K562 (cell line): Measurements from ENCODE around the gene ZFYVE19. TPM values are rescaled to one million over a fixed set of nuclear protein-coding genes. Genes with fewer than 3 reads are reported as not detected.

Experiments
- polyA plus RNA-seq, 8 experiments: library from polyadenylated mRNA; depleted of rRNA in 4 of 8; stranded (reverse) in 5 of 8; unstranded in 3 of 8; fragments of >200 nt; fragmentation: Nextera tagmentation in 2 of 8; fragmentation: Illumina TruSeq in 1 of 8; extraction: Ambion mirVana in 2 of 8; extraction: Trizol in 1 of 8; gene quantifications; 2 replicates each; pipeline versions ENCODE4 v1.2.1 to v1.2.3, GENCODE V29; 2011 to 2014; ENCODE audit warnings: inconsistent platforms in 1 of 8, missing spikeins in 1 of 8
- small RNA-seq: library from RNA; depleted of rRNA; stranded (forward); fragments of <200 nt; gene quantifications from one replicate; pipeline ENCODE3, GENCODE V24; 2014
- total RNA-seq, 7 experiments: library from RNA; depleted of rRNA in 6 of 7; stranded (reverse); fragments of >200 nt in 6 of 7; fragmentation: Illumina TruSeq in 2 of 7; extraction: Trizol in 2 of 7; gene quantifications; 2 replicates each; pipeline versions ENCODE4 v1.2.1 to v1.2.3, GENCODE V29; 2011 to 2021; ENCODE audit warnings: low replicate concordance in 1 of 7

ZFYVE19 gene
- total and polyA plus RNA-seq, 9 of the 15 experiments (the other 6 are each of a cell fraction or from before 2014, with no cell fraction given), result 1.5 to 36.8 (median 19.9) TPM

Small RNA genes within 50 kb of the gene (small RNA-seq; reads per million reads assigned to genes)
- not detected for gene SUMO2P15

Other genes with a start within 250 kb of the ZFYVE19 start
Only the 7 nearest of the 14 such genes appear.
- gene RMDN3, start 51.8 kb upstream of the ZFYVE19 start, total RNA-seq (2014; rRNA removed), result 25.9 and 33.8 TPM in 2 replicates
- gene RMDN3, start 51.8 kb upstream of the ZFYVE19 start, total RNA-seq (2014; rRNA removed; fragmentation: Illumina TruSeq; extraction: Trizol), result 23.5 and 24.9 TPM in 2 replicates
- 25.4 and 26.4 TPM in 2 replicates for gene RMDN3, start 51.8 kb upstream of the ZFYVE19 start, total RNA-seq (2015; rRNA removed; fragmentation: Illumina TruSeq; extraction: Trizol)
- 38.2 and 39.4 TPM in 2 replicates for gene RMDN3, start 51.8 kb upstream of the ZFYVE19 start, total RNA-seq (2021)
- 28.9 and 32.7 TPM in 2 replicates for gene RMDN3, start 51.8 kb upstream of the ZFYVE19 start, polyA plus RNA-seq (2011; rRNA removed)
- 31.4 and 33.3 TPM in 2 replicates for gene RMDN3, start 51.8 kb upstream of the ZFYVE19 start, polyA plus RNA-seq (2014; fragmentation: Illumina TruSeq; extraction: Trizol)
- 1 to 10 TPM; 8.1 to 8.9 TPM for gene RMDN3, start 51.8 kb upstream of the ZFYVE19 start, polyA plus RNA-seq (2014; fragmentation: Nextera tagmentation; extraction: Ambion mirVana)
- 35.7 and 36.4 TPM in 2 replicates for gene RMDN3, start 51.8 kb upstream of the ZFYVE19 start, polyA plus RNA-seq (2014; rRNA removed)
- gene GCHFR, start 43.0 kb upstream of the ZFYVE19 start, total RNA-seq (2014; rRNA removed), result 81.2 and 83.5 TPM in 2 replicates
- gene GCHFR, start 43.0 kb upstream of the ZFYVE19 start, total RNA-seq (2014; rRNA removed; fragmentation: Illumina TruSeq; extraction: Trizol), result 5.3 and 8.7 TPM in 2 replicates
- gene GCHFR, start 43.0 kb upstream of the ZFYVE19 start, total RNA-seq (2015; rRNA removed; fragmentation: Illumina TruSeq; extraction: Trizol), result 28.2 and 30.0 TPM in 2 replicates
- gene GCHFR, start 43.0 kb upstream of the ZFYVE19 start, total RNA-seq (2021), result 31.9 and 37.3 TPM in 2 replicates
- gene GCHFR, start 43.0 kb upstream of the ZFYVE19 start, polyA plus RNA-seq (2011; rRNA removed), result 20.8 and 33.6 TPM in 2 replicates
- 16.0 and 25.7 TPM in 2 replicates for gene GCHFR, start 43.0 kb upstream of the ZFYVE19 start, polyA plus RNA-seq (2014; fragmentation: Illumina TruSeq; extraction: Trizol)
- gene GCHFR, start 43.0 kb upstream of the ZFYVE19 start, polyA plus RNA-seq (2014; fragmentation: Nextera tagmentation; extraction: Ambion mirVana), result 10 to 100 TPM; 10.1 to 18.2 TPM
- 55.2 and 75.1 TPM in 2 replicates for gene GCHFR, start 43.0 kb upstream of the ZFYVE19 start, polyA plus RNA-seq (2014; rRNA removed)
- 0.29 and 0.36 TPM in 2 replicates for gene C15orf62, start 37.1 kb upstream of the ZFYVE19 start, total RNA-seq (2014; rRNA removed)
- 0.22 and 0.29 TPM in 2 replicates for gene C15orf62, start 37.1 kb upstream of the ZFYVE19 start, total RNA-seq (2014; rRNA removed; fragmentation: Illumina TruSeq; extraction: Trizol)
- gene C15orf62, start 37.1 kb upstream of the ZFYVE19 start, total RNA-seq (2015; rRNA removed; fragmentation: Illumina TruSeq; extraction: Trizol), result 0.57 and 0.76 TPM in 2 replicates
- gene C15orf62, start 37.1 kb upstream of the ZFYVE19 start, total RNA-seq (2021), result 0.40 and 0.45 TPM in 2 replicates
- gene C15orf62, start 37.1 kb upstream of the ZFYVE19 start, polyA plus RNA-seq (2011; rRNA removed), result 0.08 and 0.20 TPM in 2 replicates
- gene C15orf62, start 37.1 kb upstream of the ZFYVE19 start, polyA plus RNA-seq (2014; fragmentation: Illumina TruSeq; extraction: Trizol), result 0.28 and 0.31 TPM in 2 replicates
- under 1 TPM in 1 of 2 experiments, not detected in 1; 0.01 TPM for gene C15orf62, start 37.1 kb upstream of the ZFYVE19 start, polyA plus RNA-seq (2014; fragmentation: Nextera tagmentation; extraction: Ambion mirVana)
- 0.17 and 0.32 TPM in 2 replicates for gene C15orf62, start 37.1 kb upstream of the ZFYVE19 start, polyA plus RNA-seq (2014; rRNA removed)
- gene DNAJC17, start 384 bp downstream of the ZFYVE19 start, total RNA-seq (2014; rRNA removed), result 57.9 and 60.3 TPM in 2 replicates
- 39.5 and 44.2 TPM in 2 replicates for gene DNAJC17, start 384 bp downstream of the ZFYVE19 start, total RNA-seq (2014; rRNA removed; fragmentation: Illumina TruSeq; extraction: Trizol)
- gene DNAJC17, start 384 bp downstream of the ZFYVE19 start, total RNA-seq (2015; rRNA removed; fragmentation: Illumina TruSeq; extraction: Trizol), result 58.4 and 61.5 TPM in 2 replicates
- gene DNAJC17, start 384 bp downstream of the ZFYVE19 start, total RNA-seq (2021), result 31.2 and 41.0 TPM in 2 replicates
- gene DNAJC17, start 384 bp downstream of the ZFYVE19 start, polyA plus RNA-seq (2011; rRNA removed), result 33.8 and 37.9 TPM in 2 replicates
- gene DNAJC17, start 384 bp downstream of the ZFYVE19 start, polyA plus RNA-seq (2014; fragmentation: Illumina TruSeq; extraction: Trizol), result 51.3 and 68.6 TPM in 2 replicates
- 1 to 10 TPM; 2.4 to 9.1 TPM for gene DNAJC17, start 384 bp downstream of the ZFYVE19 start, polyA plus RNA-seq (2014; fragmentation: Nextera tagmentation; extraction: Ambion mirVana)
- 66.6 and 79.4 TPM in 2 replicates for gene DNAJC17, start 384 bp downstream of the ZFYVE19 start, polyA plus RNA-seq (2014; rRNA removed)
- gene PPP1R14D, start 21.6 kb downstream of the ZFYVE19 start, total RNA-seq (2014; rRNA removed), result not detected in 2 replicates
- not detected in 2 replicates for gene PPP1R14D, start 21.6 kb downstream of the ZFYVE19 start, total RNA-seq (2014; rRNA removed; fragmentation: Illumina TruSeq; extraction: Trizol)
- gene PPP1R14D, start 21.6 kb downstream of the ZFYVE19 start, total RNA-seq (2015; rRNA removed; fragmentation: Illumina TruSeq; extraction: Trizol), result not detected in 2 replicates
- gene PPP1R14D, start 21.6 kb downstream of the ZFYVE19 start, total RNA-seq (2021), result not detected in 2 replicates
- 0.11 TPM in 1 of 2 replicates, not detected in the other for gene PPP1R14D, start 21.6 kb downstream of the ZFYVE19 start, polyA plus RNA-seq (2011; rRNA removed)
- gene PPP1R14D, start 21.6 kb downstream of the ZFYVE19 start, polyA plus RNA-seq (2014; fragmentation: Illumina TruSeq; extraction: Trizol), result not detected in 2 replicates
- gene PPP1R14D, start 21.6 kb downstream of the ZFYVE19 start, polyA plus RNA-seq (2014; fragmentation: Nextera tagmentation; extraction: Ambion mirVana), result under 1 TPM; 0.11 to 0.18 TPM
- not detected in 2 replicates for gene PPP1R14D, start 21.6 kb downstream of the ZFYVE19 start, polyA plus RNA-seq (2014; rRNA removed)
- 1.5 and 2.1 TPM in 2 replicates for gene SPINT1, start 37.0 kb downstream of the ZFYVE19 start, total RNA-seq (2014; rRNA removed)
- gene SPINT1, start 37.0 kb downstream of the ZFYVE19 start, total RNA-seq (2014; rRNA removed; fragmentation: Illumina TruSeq; extraction: Trizol), result 1.1 and 1.8 TPM in 2 replicates
- gene SPINT1, start 37.0 kb downstream of the ZFYVE19 start, total RNA-seq (2015; rRNA removed; fragmentation: Illumina TruSeq; extraction: Trizol), result 0.94 and 0.98 TPM in 2 replicates
- gene SPINT1, start 37.0 kb downstream of the ZFYVE19 start, total RNA-seq (2021), result 3.2 and 4.5 TPM in 2 replicates
- 2.8 and 5.6 TPM in 2 replicates for gene SPINT1, start 37.0 kb downstream of the ZFYVE19 start, polyA plus RNA-seq (2011; rRNA removed)
- gene SPINT1, start 37.0 kb downstream of the ZFYVE19 start, polyA plus RNA-seq (2014; fragmentation: Illumina TruSeq; extraction: Trizol), result 3.9 and 4.5 TPM in 2 replicates
- under 1 TPM; 0.78 to 0.80 TPM for gene SPINT1, start 37.0 kb downstream of the ZFYVE19 start, polyA plus RNA-seq (2014; fragmentation: Nextera tagmentation; extraction: Ambion mirVana)
- gene SPINT1, start 37.0 kb downstream of the ZFYVE19 start, polyA plus RNA-seq (2014; rRNA removed), result 2.3 and 3.3 TPM in 2 replicates
- 2.0 and 2.2 TPM in 2 replicates for gene RHOV, start 67.1 kb downstream of the ZFYVE19 start, total RNA-seq (2014; rRNA removed)
- gene RHOV, start 67.1 kb downstream of the ZFYVE19 start, total RNA-seq (2014; rRNA removed; fragmentation: Illumina TruSeq; extraction: Trizol), result 0.73 and 1.1 TPM in 2 replicates
- 0.45 and 0.72 TPM in 2 replicates for gene RHOV, start 67.1 kb downstream of the ZFYVE19 start, total RNA-seq (2015; rRNA removed; fragmentation: Illumina TruSeq; extraction: Trizol)
- gene RHOV, start 67.1 kb downstream of the ZFYVE19 start, total RNA-seq (2021), result 1.9 and 2.0 TPM in 2 replicates
- gene RHOV, start 67.1 kb downstream of the ZFYVE19 start, polyA plus RNA-seq (2011; rRNA removed), result 1.1 and 1.2 TPM in 2 replicates
- gene RHOV, start 67.1 kb downstream of the ZFYVE19 start, polyA plus RNA-seq (2014; fragmentation: Illumina TruSeq; extraction: Trizol), result 1.1 TPM in 2 replicates
- gene RHOV, start 67.1 kb downstream of the ZFYVE19 start, polyA plus RNA-seq (2014; fragmentation: Nextera tagmentation; extraction: Ambion mirVana), result under 1 TPM; 0.08 to 0.18 TPM
- gene RHOV, start 67.1 kb downstream of the ZFYVE19 start, polyA plus RNA-seq (2014; rRNA removed), result 1.4 and 2.6 TPM in 2 replicates